HFFc6 (cell line): Measurements from ENCODE around the gene KCNH4. TPM values are rescaled to one million over a fixed set of nuclear protein-coding genes. Genes with fewer than 3 reads are reported as not detected.
"Not testable (repeated sequence)": the region's sequence is repeated elsewhere in the genome, so short reads cannot be mapped to it uniquely, and the experiment has no call there.

ENCODE experiments used
- DNase-seq: peaks from one replicate; pipeline ENCODE4 v3.0.0-alpha.2; 2018
- H3K27ac Mint-ChIP-seq: 2 replicates; pipeline ENCODE4 v1.8.0; 2020; ENCODE audit warnings: mild to moderate bottlenecking, mixed read lengths
- H3K27me3 Mint-ChIP-seq: 2 replicates; pipeline ENCODE4 v1.8.0; 2021; ENCODE audit warnings: mild to moderate bottlenecking, moderate library complexity, mixed read lengths; ENCODE audit not compliant: insufficient read depth
- H3K36me3 Mint-ChIP-seq: 2 replicates; pipeline ENCODE4 v1.8.0; 2021; ENCODE audit warnings: low read depth, mixed read lengths
- H3K4me1 Mint-ChIP-seq: 2 replicates; pipeline ENCODE4 v1.8.0; 2020; ENCODE audit warnings: low read depth, mixed read lengths
- H3K4me3 Mint-ChIP-seq: 2 replicates; pipeline ENCODE4 v1.8.0; 2020; ENCODE audit warnings: mild to moderate bottlenecking, moderate library complexity, mixed read lengths
- H3K9me3 Mint-ChIP-seq: 2 replicates; pipeline ENCODE4 v1.8.0; 2020; ENCODE audit warnings: mild to moderate bottlenecking, mixed read lengths
- total RNA-seq, 6 experiments: library from RNA; stranded (reverse); fragmentation: NEBNext Ultra II Directional; extraction: Animal tissue kit (Norgen Biotek cat#: 25700); gene quantifications; 2 replicates in 1 of 6; 3 replicates in 5 of 6; pipeline ENCODE4 v1.2.3, GENCODE V29; 2021
- TF ChIP-seq, protein P1 (sequence below): fragments of 200-600 bp; sonication (generic); IDR thresholded peaks from 2 replicates; pipeline ENCODE4 v1.5.0; 2021; ENCODE audit warnings: antibody characterized with exemption, mild to moderate bottlenecking

The KCNH4 gene
- total RNA-seq, 6 experiments from 2014 or later = not detected

DNA sequence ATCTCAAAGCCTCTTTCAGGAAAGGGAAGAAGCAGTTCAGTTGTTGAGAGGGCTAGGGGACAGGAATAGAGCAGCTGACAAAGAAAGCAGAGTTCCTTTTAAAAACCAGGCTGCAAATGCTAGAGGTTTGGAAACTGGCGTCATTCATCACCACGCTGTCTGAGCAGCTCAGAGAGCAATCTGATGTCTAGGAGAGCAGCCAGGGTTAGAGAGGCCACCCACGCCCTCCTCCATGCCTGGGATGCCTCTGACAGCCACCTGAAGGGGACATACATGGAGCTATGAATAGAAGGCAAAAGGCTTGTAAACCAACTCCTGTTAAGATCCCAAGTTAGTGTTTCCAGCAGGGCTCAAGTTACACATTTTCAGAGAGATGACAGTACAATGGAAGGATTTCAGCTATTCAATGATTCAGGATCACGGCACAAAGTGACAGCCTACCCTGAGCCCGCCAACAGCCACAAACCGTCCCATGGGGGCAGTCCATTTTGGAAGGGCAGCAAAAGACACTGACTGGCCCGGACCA lies 38.5 kb downstream of the KCNH4 start:
- Mint-ChIP-seq H3K4me1 (peaks cover 31% of the 10 kb centered on the region), H3K9me3 (no peaks in the 10 kb centered on the region), H3K4me3 (peak overlapping the region; percentile 68), H3K36me3 (peaks cover 6% of the 10 kb centered on the region; the same call in 1 of the 2 replicates), H3K27me3 (peaks cover 4% of the 10 kb centered on the region), H3K27ac (peak overlapping the region; percentile 90)
- TF ChIP-seq, protein P1, sequence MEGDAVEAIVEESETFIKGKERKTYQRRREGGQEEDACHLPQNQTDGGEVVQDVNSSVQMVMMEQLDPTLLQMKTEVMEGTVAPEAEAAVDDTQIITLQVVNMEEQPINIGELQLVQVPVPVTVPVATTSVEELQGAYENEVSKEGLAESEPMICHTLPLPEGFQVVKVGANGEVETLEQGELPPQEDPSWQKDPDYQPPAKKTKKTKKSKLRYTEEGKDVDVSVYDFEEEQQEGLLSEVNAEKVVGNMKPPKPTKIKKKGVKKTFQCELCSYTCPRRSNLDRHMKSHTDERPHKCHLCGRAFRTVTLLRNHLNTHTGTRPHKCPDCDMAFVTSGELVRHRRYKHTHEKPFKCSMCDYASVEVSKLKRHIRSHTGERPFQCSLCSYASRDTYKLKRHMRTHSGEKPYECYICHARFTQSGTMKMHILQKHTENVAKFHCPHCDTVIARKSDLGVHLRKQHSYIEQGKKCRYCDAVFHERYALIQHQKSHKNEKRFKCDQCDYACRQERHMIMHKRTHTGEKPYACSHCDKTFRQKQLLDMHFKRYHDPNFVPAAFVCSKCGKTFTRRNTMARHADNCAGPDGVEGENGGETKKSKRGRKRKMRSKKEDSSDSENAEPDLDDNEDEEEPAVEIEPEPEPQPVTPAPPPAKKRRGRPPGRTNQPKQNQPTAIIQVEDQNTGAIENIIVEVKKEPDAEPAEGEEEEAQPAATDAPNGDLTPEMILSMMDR = no peak
- peak; percentile 88 for DNase-seq

DNA sequence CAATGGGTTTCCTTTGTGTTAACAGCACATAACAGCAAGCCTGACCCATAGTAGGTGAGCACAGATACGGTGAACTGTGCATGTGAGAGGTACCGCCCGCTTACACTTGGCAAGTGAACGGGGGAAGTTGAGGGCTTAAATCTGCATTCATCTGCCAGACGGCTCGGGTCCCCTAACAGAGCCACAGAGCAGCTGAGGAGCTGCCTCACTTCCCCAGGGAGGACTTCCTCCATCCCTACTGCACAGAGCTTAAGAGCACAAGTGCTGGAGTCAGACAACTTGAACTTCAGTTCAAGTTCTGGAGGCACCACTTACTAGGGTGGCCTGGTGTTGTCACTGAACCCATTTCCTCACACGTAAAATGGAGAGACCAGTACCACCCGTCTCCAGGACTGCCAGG lies 39.6 kb downstream of the KCNH4 start:
- no peaks in the 10 kb centered on the region for H3K9me3 Mint-ChIP-seq
- peaks cover 35% of the 10 kb centered on the region for H3K4me1 Mint-ChIP-seq
- peak overlapping the region; percentile 90 for H3K27ac Mint-ChIP-seq
- H3K4me3 Mint-ChIP-seq = peak overlapping the region; percentile 68; the same call in 1 of the 2 replicates
- DNase-seq = no peak
- peaks cover 5% of the 10 kb centered on the region; the same call in 1 of the 2 replicates for H3K36me3 Mint-ChIP-seq
- H3K27me3 Mint-ChIP-seq = peaks cover under 1% of the 10 kb centered on the region
- TF ChIP-seq, protein P1 = no peak

DNA sequence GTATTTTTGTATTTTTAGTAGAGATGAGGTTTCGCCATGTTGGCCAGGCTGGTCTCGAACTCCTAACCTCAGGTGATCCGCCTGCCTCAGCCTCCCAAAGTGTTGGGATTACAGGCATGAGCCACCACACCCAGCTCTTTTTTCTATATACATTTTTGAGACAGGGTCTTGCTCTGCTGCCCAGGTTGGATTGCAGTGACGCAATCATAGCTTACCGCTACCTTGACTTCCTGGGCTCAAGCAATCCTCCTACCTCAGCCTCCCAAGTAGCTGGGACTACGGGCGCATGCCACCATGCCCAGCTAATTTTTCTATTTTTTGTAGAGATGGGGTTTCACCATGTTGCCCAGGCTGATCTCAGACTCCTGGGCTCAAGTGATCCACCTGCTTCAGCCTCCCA lies 40.3 kb downstream of the KCNH4 start:
- Mint-ChIP-seq H3K4me1 (peaks cover 42% of the 10 kb centered on the region), H3K27ac (peak overlapping the region; percentile 90; the same call in 1 of the 2 replicates)
- not testable (repeated sequence) for H3K4me3 Mint-ChIP-seq, H3K27me3 Mint-ChIP-seq, H3K36me3 Mint-ChIP-seq, DNase-seq, H3K9me3 Mint-ChIP-seq

DNA sequence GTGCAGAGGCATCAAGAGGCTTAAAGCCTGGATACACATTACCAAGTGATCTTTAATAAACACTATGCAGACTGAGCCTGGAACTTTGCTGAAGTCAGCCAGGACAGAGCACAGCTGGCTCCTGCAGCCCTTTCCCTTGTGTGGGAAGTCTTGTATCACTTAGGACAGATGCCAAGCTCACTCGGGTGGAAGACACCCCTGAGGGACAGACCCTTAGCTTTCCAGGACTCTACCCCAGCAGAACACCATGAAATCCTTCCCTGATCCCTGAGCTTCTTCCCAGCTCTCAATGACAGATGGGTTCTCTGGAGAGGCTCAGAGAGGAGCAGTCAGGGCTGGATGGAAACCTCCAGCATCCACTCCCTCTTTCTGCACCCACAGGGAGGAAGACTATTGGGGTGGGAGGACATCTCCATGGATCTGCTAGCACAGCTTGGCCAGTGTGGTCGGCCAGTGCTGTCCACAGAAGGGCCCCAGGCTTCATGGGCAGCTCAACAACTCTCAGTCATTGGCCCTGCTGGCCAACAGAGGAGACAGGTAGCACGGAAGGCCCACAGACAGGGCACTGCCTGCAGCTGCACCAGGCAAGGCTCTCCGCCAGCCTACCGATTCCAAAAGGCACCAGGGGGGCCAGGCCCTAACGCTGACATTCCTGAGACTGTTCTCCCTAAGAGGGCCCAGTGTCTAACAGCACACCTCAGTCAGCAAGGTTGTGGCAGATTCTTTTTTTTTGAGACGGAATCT lies 42.0 kb downstream of the KCNH4 start:
- Mint-ChIP-seq H3K9me3 (no peaks in the 10 kb centered on the region), H3K27me3 (peaks cover 3% of the 10 kb centered on the region), H3K27ac (no peak overlapping the region), H3K36me3 (peaks cover 10% of the 10 kb centered on the region), H3K4me1 (peaks cover 54% of the 10 kb centered on the region), H3K4me3 (no peak overlapping the region)
- no peak for DNase-seq
- TF ChIP-seq, protein P1 = no peak

DNA sequence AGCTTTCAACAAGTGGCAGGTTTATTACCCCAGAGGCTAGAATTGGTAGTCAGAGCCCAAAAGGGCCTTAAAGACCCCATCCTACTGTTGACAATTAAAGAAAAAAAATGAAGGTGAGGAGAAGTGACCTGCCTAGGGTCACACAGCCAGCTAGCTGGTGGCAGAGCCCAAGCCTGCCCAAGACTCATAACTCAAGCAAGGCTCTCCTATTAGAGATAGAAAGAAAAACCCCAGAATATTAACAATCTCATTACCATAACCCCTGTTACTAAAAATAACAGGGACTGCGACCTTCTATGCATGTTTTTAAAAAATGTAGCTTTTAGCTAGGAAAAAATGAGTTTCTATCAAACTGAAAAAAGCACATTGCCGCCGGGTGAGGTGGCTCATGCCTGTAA lies 44.3 kb downstream of the KCNH4 start:
- Mint-ChIP-seq H3K27me3 (peaks cover 3% of the 10 kb centered on the region), H3K4me1 (peaks cover 55% of the 10 kb centered on the region), H3K36me3 (peaks cover 18% of the 10 kb centered on the region), H3K27ac (0 out of 2 replicates have a peak overlapping the region, but pooled peaks have one; percentile 89), H3K9me3 (no peaks in the 10 kb centered on the region), H3K4me3 (no peak overlapping the region)
- TF ChIP-seq, protein P1 = no peak
- DNase-seq = no peak
